GM12801 (cell line): ENCODE data around the gene CACNA1C.

Experiments used
- TF ChIP-seq, protein P1 (sequence below): IDR thresholded peaks from one replicate; pipeline ENCODE4 v1.5.1; 2011; ENCODE audit warnings: control low read depth; ENCODE audit not compliant: insufficient read length; ENCODE audit errors: extremely low read depth

Gene CACNA1C

DNA sequence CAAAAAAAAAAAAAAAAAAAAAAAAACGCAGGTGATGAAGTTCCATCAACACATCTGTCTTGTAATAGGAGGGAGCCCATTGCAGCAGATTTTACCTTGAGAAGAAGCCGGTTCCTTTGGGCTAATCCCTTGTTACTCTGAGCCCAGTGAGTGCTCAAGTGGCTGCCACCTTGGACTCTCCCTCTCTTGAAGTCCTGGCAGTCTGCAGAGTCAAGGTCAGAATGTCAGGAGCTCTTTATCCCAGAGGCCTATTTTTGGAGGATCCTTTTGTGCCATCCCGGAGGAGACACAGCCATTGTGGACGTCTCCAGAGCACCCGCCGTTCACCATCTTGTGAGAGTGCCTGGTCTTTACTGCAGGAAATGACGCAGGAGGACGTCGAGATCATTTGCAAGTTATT, 397.8 kb downstream of the CACNA1C start:
- TF ChIP-seq, protein P1, sequence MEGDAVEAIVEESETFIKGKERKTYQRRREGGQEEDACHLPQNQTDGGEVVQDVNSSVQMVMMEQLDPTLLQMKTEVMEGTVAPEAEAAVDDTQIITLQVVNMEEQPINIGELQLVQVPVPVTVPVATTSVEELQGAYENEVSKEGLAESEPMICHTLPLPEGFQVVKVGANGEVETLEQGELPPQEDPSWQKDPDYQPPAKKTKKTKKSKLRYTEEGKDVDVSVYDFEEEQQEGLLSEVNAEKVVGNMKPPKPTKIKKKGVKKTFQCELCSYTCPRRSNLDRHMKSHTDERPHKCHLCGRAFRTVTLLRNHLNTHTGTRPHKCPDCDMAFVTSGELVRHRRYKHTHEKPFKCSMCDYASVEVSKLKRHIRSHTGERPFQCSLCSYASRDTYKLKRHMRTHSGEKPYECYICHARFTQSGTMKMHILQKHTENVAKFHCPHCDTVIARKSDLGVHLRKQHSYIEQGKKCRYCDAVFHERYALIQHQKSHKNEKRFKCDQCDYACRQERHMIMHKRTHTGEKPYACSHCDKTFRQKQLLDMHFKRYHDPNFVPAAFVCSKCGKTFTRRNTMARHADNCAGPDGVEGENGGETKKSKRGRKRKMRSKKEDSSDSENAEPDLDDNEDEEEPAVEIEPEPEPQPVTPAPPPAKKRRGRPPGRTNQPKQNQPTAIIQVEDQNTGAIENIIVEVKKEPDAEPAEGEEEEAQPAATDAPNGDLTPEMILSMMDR = no peak

DNA sequence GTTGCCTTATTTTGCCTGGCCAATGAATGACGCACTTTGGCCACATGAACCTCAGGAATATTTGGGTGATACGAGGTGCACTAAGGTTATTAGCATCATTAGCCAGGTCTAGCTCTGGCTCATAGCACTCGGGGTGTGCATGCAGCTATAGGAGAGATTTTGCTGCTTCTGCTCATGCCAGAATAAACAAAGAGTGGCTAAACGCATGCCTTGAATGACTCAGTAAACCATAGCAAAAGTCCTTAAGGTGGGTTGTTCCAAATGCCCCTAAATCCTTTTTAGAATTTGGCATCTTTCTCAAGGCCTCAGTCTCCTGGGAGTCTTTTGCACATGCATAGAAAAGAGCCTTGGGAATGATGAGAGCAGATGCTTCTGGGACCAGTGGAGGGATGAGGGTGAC, 398.2 kb downstream of the CACNA1C start:
- TF ChIP-seq, protein P1 = no peak

DNA sequence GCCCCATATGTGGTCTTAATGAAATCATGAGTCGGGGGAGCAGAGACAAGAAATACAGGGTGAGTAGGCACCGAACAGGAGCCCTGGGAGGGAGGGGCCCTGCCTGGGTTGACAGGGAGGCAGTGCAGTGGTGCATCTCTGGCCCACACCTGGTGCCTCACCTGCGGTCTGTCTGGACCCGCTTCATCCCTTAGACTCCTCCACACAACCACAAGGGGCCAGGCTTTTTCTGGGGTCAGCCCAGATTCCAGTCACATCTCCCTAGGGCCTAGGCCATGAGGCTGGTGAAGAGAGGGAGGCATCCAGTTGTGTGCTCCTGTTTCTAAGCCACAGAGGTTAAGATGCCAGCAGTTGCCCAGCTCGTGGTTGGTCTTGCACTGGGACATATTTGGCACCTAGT, 398.7 kb downstream of the CACNA1C start:
- TF ChIP-seq, protein P1 = no peak

DNA sequence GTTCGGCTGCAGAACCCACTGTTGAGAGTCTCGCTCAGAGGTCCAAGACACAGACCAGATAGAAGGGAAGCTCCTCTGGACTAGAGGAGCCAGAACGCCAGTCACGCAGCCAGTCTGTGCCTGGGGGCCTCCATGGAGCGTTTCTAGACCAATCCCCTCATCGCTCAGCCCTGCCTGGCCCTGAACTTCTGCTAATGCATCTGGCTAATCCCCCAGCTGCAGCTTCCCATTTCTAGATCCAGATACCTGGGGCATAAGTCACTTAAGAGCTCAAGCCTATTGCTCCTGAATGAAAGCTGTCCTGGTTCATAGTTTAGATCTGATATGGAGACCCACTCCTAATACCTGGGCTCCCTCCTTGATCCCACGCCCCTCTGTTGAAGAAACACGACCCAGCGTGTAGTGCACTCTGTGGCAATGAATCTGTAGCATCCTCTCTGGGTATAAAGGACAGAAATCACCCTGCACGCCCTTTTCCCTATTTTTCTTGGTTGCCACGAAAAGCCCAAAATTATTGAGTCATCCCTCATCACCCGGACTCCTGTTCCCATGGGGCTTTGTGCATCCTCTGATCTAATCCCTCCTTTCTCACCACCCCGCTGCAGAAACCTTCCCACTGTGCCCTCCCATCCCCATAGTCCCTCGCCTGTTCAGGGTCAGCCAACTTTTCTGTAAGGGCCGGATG, 400.4 kb downstream of the CACNA1C start:
- TF ChIP-seq, protein P1 = no peak

DNA sequence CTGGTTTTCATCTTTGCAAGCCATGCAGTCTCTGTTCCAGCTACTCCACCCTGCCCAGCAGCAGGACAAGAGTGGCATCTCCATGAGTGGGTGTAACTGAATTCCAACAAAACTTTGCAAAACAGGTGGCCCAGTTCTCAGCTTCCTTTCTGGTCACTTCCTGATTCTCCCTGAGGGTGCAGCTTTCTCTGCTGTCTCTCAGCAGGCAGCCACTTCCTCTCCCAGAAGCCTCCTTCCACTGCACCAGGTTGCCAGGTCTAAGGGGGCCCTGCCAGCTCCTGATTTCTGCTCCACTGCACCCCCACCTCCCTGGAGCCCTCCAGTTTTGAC, 400.9 kb downstream of the CACNA1C start:
- TF ChIP-seq, protein P1 = no peak

DNA sequence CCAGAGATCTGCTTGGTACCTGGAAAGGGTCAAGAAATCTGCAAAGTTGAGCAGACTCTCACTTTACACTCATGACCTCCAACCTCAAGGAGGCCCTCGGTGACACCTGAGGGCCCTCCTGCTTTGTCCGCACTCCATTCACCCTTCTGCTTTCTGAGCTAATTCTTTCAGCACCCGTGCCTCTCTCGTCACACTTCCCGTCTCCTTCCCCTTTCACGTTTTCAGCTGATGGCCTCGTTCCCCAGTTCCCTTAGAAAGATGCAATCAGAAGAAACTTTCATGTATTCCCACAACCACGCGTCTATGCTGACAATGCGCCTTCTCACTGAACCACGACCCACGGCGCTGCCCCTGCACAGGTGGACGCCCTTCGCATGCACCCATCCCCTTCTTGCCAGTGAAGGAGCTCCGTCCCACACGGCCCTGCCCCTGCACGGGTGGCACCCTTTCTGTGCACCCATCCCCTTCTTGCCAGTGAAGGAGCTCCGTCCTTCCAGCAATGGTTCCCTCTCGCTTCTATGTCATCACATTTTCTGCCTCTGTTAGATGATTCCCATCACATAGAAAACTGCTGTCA, 401.9 kb downstream of the CACNA1C start:
- TF ChIP-seq, protein P1 = no peak

DNA sequence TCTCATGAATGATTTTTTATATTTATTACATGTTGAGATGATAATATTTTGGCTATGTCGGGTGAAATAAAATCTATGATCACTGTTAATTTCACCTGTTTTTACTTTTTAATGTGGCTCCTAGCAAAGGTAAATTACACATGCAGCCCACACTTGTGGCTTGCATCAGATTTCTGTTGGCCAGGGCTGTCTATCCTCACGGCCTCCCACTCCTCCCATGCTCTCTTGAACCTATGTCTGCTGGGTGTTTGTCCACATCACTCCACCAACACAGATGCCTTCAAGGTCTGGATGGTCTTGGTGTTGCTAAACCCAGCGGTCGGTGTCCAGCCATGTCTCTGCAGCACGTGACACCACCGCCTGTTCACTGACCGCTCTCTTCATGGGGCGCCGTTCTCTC, 402.6 kb downstream of the CACNA1C start:
- TF ChIP-seq, protein P1 = no peak
